HFFc6 (cell line): ENCODE results near the gene MYLK. TPM values are rescaled to one million over a fixed set of nuclear protein-coding genes. Genes with fewer than 3 reads are reported as not detected.

Experiments
- DNase-seq: peaks from one replicate; pipeline ENCODE4 v3.0.0-alpha.2; 2018
- H3K27ac Mint-ChIP-seq: 2 replicates; pipeline ENCODE4 v1.8.0; 2020; ENCODE audit warnings: mild to moderate bottlenecking, mixed read lengths
- H3K27me3 Mint-ChIP-seq: 2 replicates; pipeline ENCODE4 v1.8.0; 2021; ENCODE audit warnings: mild to moderate bottlenecking, moderate library complexity, mixed read lengths; ENCODE audit not compliant: insufficient read depth
- H3K36me3 Mint-ChIP-seq: 2 replicates; pipeline ENCODE4 v1.8.0; 2021; ENCODE audit warnings: low read depth, mixed read lengths
- H3K4me1 Mint-ChIP-seq: 2 replicates; pipeline ENCODE4 v1.8.0; 2020; ENCODE audit warnings: low read depth, mixed read lengths
- H3K4me3 Mint-ChIP-seq: 2 replicates; pipeline ENCODE4 v1.8.0; 2020; ENCODE audit warnings: mild to moderate bottlenecking, moderate library complexity, mixed read lengths
- H3K9me3 Mint-ChIP-seq: 2 replicates; pipeline ENCODE4 v1.8.0; 2020; ENCODE audit warnings: mild to moderate bottlenecking, mixed read lengths
- CTCF ChIP-seq: fragments of 200-600 bp; sonication (generic); IDR thresholded peaks from 2 replicates; pipeline ENCODE4 v1.5.0; 2021; ENCODE audit warnings: antibody characterized with exemption, mild to moderate bottlenecking
- total RNA-seq, 6 experiments: library from RNA; stranded (reverse); fragmentation: NEBNext Ultra II Directional; extraction: Animal tissue kit (Norgen Biotek cat#: 25700); gene quantifications; 2 replicates in 1 of 6; 3 replicates in 5 of 6; pipeline ENCODE4 v1.2.3, GENCODE V29; 2021

Gene MYLK
- total RNA-seq, 6 experiments from 2014 or later, result 296 to 431 (median 335) TPM

- Mint-ChIP-seq H3K27me3 (peaks cover 4% of the 10 kb centered on the region; the same call in 1 of the 2 replicates), H3K27ac (peak overlapping the region; percentile 86), H3K4me3 (peak overlapping the region; percentile 45; the same call in 1 of the 2 replicates), H3K36me3 (peaks cover 74% of the 10 kb centered on the region), H3K9me3 (peaks cover 17% of the 10 kb centered on the region), H3K4me1 (peaks cover 71% of the 10 kb centered on the region)
- DNase-seq, result peak; percentile 66
- no peak for TF ChIP-seq CTCF
These were observed 25.0 kb downstream of the MYLK start for GRCh38 chr3:123859177-123859576.

GRCh38 chr3:123854905-123855304 lies 29.2 kb downstream of the MYLK start:
- Mint-ChIP-seq H3K27me3 (peaks cover 4% of the 10 kb centered on the region; the same call in 1 of the 2 replicates), H3K36me3 (peaks cover 83% of the 10 kb centered on the region), H3K9me3 (peaks cover 46% of the 10 kb centered on the region), H3K4me1 (peaks cover 42% of the 10 kb centered on the region), H3K27ac (no peak overlapping the region), H3K4me3 (no peak overlapping the region; the same call in 1 of the 2 replicates)
- no peak for DNase-seq
- no peak for TF ChIP-seq CTCF

- no peak for DNase-seq
- TF ChIP-seq CTCF, result no peak
- peak overlapping the region; percentile 37; the same call in 1 of the 2 replicates for H3K4me3 Mint-ChIP-seq
- peaks cover 88% of the 10 kb centered on the region for H3K36me3 Mint-ChIP-seq
- H3K27me3 Mint-ChIP-seq, result peaks cover 4% of the 10 kb centered on the region
- H3K27ac Mint-ChIP-seq, result peak overlapping the region; percentile 42; the same call in 1 of the 2 replicates
- H3K9me3 Mint-ChIP-seq, result peaks cover 56% of the 10 kb centered on the region
- H3K4me1 Mint-ChIP-seq, result peaks cover 31% of the 10 kb centered on the region
These were observed 30.3 kb downstream of the MYLK start for GRCh38 chr3:123853686-123854372.

GRCh38 chr3:123847209-123847608 lies 36.9 kb downstream of the MYLK start:
- Mint-ChIP-seq H3K4me1 (peaks cover 42% of the 10 kb centered on the region), H3K4me3 (no peak overlapping the region)

GRCh38 chr3:123843668-123844067 lies 40.5 kb downstream of the MYLK start:
- TF ChIP-seq CTCF, result no peak
- Mint-ChIP-seq H3K9me3 (peaks cover 46% of the 10 kb centered on the region), H3K27me3 (peaks cover 2% of the 10 kb centered on the region), H3K4me1 (peaks cover 76% of the 10 kb centered on the region), H3K36me3 (peaks cover 84% of the 10 kb centered on the region), H3K27ac (peak overlapping the region; percentile 95), H3K4me3 (peak overlapping the region; percentile 22; the same call in 1 of the 2 replicates)
- peak; percentile 90 for DNase-seq

More at GRCh38 chr3:123847209-123847608, 36.9 kb downstream of the MYLK start:
- no peak for DNase-seq
- peaks cover 2% of the 10 kb centered on the region for H3K27me3 Mint-ChIP-seq
- no peak for TF ChIP-seq CTCF
- H3K9me3 Mint-ChIP-seq, result peaks cover 51% of the 10 kb centered on the region
- H3K27ac Mint-ChIP-seq, result no peak overlapping the region
- H3K36me3 Mint-ChIP-seq, result peaks cover 91% of the 10 kb centered on the region
